ELR (cell line): ENCODE data around the gene GRID1.

Experiments used
- DNase-seq: peaks from one replicate; pipeline ENCODE4 v3.0.0-alpha.2; 2015; ENCODE audit warnings: low read depth

The GRID1 gene

DNA sequence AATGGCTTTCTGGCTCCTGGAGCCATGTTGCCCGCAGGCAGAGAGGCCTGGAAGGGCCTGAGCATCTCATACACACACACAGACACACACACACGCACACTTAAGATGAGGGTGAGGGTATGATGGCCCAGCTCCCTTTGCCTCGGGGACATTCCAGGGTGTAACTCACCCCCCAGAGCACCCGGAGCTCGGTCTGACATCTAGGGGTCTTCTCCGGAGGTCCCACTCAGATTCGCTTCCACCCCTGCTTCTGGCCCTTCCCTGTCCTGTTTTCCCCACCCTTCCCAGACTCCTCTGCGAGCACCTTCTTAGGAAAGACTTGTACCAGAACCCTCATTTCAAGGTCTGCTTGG, 304.4 kb downstream of the GRID1 start:
- DNase-seq = no peak

DNA sequence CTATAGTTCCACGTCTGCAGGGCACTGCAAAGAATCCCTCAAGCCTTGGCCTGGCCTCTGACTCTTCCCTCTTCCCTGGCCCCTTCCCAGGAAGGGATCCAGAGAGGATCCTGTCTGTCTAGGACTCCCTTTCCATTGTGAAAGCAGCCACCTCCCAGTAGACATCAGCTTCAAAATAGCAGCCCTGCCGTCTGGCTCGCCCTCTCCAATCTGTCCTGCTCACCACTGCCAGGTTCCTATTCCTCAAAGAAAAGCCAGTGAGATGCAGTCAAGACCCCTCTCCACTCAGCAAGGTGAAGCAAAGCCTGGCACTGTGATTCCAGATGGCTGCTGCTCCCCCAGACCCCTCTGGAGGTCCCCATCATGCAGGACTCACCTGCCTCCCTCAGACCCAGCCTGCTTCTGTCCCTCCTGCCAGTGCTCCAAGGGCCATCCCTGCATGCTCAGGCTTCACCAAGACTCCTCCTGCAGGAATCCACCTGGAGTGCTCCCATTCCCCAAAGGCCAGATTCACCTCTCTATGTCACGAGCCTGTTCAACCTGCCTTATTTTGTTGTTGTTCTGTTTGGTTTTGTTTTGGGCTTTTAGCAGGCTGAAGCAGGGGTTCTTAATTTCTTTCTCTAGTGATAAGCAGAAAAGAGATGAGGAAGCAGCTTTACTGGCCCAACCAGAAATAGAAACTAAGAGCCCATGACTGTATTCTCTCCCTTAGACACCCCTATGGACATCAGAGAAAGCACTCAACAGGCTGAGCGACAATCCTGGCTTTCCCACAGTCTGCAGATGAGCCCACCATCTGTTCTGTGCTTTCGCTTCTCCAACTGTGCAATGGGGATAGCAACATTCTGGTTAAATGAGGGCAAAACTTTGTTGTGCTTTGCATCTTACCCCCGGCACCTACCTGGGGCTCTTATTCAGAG, 305.1 kb downstream of the GRID1 start:
- no peak for DNase-seq

DNA sequence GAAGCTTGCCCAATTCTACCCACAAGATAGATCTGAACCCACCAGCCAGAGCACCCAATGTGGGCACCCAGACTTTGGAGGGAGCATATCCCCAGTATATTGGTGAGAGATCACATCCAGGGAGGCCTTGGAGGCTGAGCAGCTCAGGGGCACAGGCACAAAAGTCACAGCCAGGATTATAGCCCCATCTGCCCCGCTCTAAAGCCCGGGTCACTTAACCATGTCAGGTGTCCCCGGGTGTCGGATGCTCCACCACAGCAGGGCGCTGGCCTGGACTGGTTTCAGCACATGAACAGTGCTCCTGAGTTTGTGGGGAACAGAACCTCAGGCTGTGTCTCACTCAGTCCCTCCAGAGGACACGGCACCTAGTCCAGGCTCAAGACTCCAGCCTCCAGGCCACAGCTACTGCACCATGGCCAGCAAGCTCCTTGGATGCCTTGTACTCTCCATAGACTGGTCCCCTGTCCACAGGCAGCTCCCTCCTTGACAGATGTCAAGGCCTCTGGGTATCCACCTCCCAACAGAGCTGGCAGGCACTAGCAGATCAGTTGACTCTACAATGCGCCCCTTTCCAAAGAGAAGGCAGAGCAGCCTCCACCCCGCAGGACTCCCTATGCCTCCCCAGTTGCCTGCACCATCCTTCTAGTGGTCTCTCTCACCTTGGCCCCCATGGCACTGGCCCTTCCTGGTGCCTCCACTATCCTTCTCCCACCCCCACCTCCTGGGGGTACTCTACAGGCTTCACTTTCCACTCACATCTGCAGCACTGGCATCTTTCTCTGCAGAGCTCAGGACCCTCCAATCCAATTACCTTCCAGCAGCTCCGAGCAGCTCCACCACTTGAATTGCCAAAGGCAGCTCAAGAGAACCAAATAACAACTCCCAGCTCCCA, 306.0 kb downstream of the GRID1 start:
- no peak for DNase-seq

DNA sequence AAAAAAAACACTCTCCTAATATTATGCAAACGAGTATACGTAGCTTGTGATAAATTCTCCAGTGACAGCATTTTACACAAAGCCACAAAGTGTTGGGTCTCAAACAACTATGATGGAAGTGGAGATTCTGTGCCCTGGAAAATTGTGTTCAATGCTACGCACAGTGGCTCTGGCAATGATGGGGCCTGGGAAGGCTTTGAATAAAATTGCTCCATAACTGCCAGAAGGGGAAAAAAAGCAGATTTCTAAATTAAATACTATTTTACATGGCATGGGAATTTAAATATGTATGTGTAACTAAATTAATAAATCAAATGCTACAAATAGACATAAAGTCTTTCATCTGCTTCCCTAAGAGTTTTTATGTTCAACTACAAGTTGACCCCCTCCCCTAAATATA, 306.7 kb downstream of the GRID1 start:
- DNase-seq = no peak

DNA sequence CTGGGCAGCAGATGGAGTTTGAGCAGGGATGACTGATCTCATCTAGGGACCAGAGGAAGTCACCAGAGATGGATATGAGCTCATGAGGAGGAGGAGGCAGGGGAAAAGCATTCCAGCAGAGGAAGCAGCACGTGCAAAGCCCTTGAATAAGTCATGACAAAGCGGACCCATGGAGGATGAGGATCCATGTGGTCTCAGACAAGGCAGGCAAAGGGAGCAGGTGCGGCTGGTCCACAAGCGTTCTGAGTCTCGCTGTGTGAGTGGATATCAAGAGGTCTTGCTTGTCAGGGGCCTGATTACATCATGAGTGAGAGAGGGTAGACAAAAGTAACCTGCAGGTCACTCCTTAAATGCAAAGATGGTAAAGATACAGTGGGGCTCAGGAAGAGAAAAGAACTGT, 307.6 kb downstream of the GRID1 start:
- no peak for DNase-seq

DNA sequence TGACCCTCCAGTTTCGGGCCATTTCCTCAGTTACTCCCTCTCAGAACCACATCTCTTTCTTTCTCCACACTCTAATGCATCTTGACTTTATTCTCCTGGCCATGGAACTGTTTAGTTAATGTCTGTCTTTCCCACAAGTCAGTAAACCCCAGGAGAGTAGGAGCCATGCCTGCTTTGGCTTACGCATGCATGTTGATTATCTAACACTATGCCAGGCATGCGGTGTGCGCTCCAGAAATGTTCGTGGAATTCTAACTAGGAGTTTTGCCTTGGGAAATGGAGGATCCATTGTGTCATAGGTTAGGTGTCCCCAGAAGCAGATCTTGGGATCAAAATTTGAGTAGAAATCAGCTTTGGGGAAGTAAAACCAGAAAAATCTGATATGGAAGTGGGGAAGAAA, 308.9 kb downstream of the GRID1 start:
- DNase-seq = no peak

DNA sequence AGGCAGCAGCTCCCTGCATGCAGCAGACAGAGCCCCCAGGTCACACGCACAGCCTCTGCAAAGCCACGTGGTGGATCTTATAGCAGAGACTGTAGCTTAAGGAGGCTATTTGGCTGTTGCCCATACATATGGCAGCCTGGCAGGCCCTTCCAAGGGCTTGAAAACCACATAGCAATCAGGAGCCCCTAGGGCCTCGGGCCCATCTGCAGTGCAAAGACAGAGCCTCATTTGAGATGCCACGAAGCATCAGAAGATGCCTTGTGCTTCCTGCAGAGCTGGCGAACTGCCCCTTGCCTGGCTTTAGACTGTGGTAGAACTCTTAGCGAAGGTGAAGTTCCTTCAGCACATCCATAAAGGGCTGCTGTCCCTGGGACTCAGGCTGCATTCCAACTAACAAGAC, 309.9 kb downstream of the GRID1 start:
- no peak for DNase-seq

DNA sequence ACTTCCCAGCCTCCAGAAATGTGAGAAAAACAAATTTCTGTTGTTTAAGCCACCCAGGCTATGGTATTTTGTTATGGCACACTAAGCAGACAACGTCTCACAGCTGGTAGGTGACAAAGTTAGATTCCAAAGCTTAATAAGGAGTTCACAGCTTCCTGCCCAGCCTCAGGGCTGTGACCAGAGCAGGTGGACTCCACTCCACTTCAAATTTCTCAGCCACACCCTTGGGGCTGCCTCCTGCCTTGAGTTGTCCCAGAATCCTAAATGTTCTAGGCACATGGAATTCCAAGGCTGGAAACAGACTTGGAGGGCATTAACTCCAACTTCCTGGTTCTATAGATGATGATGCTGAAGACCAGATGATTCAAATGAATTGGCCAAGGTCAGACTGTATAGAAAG, 310.7 kb downstream of the GRID1 start:
- DNase-seq = no peak

DNA sequence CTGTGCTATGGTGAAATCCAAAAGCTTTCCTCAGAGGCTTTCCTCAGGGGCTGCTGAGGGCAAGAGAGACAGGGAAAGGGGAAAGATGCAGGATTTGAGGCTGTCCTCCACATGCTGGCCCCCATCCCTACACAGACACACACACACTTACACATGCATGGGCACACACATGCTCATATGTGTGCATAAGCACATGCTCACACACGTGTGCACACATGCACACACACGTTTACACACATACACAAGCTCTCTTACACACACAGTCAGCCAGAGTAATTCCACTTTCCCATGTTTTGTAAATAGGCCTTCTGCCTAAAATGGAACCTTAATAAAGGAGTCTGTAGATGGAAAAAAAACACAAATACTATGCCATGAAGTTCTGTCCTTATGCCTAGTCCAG, 312.9 kb downstream of the GRID1 start:
- no peak for DNase-seq

DNA sequence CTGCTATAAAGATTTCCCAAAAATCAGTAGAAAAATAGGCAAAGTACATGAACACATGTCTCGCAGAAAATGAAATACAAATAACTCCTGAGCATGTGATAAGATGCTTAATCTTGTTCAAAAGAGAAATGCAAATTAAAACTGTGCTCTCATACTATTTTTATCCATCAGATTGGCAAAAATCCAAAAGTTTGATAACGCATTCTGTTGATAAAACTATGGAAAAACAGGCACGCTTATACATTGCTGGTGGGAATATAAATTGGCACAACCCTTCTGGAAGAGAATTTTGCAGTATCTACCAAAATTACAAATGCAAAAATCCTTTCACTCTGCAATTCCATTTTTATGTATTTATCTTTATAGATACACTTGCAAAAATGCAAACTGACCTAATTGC, 315.0 kb downstream of the GRID1 start:
- DNase-seq = no peak

DNA sequence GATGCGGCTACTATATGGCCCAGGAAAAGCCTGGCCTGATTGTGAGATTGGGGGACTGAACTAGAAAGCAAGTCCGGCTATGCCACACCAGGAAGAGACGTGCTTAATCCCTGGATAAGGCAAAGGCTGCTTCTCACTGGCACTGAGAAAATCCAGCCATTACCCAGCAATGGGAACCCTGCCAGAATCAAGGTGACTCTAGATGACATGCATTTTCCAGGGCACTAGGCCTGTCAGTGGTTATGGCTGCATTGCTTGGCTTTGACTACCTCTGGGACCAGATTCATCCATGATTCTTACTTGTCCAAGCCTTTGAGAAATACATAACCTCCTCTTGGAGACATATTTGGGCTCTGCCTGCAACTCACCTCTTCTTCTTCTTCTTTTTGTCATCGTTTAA, 317.2 kb downstream of the GRID1 start:
- DNase-seq = no peak

DNA sequence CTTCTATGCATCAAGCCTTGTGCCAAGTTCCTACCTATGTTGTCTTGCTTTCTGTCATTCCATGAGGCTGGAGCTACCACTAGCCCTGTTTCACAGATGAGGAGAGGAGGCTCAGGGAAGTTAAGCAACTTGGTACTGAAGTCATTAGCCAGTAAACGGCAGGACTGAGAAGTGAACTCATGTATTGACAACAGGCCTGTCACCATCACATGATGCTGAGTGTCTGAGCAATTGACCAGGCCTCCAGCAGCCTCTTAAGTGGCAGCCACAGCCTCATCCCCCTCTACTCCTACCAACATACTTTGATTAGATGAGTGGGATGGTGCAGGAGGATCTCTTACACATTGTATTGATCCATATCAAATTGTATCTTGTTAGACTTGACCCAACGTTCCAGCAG, 317.6 kb downstream of the GRID1 start:
- no peak for DNase-seq

DNA sequence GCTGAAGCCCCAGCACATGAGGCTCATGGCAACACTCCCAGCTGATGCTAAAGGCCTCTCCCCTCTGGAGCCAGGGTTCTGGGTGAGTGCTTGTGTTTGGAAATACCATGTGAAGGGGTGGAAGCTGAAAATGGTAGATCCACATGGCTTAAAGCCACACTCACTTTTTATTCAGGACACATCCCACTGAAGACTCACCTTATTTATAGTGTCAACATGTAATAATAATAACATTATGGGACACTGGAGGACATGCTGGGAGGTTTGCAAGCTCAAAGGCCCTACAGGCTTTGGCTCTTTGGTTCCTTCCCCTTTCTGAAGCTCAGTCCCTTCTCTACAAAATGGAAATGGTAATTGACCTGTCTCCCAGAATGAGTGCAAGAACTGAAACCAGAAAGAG, 318.0 kb downstream of the GRID1 start:
- no peak for DNase-seq

DNA sequence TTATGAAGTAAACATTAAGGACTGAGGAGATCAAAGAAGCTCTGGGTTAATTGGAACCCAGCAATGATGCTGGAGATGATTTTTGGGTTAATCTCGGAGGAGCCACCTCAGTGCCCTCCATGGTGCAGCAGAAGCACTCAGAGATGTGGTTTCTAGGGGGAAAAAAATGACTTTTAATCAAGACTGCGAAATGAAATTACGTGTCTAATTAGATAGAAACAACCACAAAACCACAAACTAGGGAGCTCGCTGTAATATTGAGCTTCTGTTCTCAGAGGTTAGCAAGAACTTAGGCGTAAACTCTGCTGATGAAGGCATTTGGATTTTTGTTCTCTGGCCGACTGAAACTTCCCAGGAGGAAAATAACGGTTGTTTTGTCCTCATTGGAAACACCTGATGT, 319.0 kb downstream of the GRID1 start:
- DNase-seq = no peak

DNA sequence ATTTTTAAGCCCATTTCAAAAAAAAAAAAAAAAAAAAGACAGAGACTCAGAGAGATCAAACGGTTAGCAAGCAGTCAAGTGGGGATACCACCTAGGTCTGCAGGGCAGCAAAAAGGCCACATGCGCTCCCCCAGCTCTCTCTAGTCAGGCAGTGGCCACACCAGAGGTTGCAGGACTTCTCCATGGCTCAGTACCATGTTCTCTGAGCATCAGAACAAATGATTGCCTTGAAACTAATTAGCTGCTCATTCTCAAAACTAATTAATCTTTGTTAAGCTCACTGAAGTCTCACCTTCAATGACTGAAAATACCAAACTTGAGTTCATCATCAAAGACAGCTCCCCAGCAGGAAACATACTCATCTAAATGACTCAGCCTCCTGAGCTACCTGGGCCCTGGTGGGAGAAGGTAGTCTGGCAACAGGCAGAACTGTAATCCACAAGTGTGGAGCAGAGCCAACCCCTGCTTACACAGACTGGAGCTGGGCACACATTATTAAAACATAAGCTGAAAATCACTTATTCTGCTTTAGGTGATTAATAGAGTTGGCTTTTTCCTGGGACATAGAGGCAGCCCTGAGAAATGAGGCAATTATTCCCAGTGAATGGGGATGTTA, 319.6 kb downstream of the GRID1 start:
- DNase-seq = no peak

DNA sequence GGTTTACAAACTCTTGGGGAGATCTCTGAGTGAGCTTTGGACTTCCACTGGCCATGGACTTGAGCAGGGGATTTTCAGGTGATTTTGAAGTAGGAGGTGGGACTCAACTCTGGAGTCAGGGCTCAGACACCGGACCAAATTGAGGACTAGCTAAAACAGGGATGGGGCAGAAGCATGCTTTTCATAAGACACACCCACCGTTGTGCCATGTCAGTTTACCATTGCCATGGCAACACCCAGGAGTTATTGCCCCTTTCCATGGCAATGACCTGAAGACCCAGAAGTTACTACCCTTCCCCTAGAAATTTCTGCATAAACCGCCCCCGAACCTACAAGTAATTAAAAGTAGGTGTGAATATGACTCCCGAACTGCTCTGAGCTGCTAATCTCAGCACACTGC, 320.7 kb downstream of the GRID1 start:
- DNase-seq = no peak

DNA sequence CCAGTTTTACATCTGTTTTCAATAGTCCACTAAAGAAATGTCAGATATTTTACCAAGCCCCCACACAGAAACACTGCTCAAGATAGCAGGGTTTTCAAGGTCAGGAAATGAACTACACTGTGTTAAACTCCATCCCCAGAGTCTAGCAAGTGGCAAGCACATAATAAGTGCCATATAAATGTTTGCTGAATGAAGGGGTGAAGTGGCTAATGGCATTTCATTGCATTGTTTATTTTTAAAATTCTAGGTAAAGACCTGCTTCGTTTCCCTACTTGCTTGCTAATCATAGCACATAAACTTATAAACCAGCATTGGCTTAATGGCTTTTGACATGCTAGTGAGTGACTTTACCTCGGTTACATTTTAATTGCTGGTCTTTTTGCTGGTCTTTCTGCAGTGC, 322.6 kb downstream of the GRID1 start:
- no peak for DNase-seq

DNA sequence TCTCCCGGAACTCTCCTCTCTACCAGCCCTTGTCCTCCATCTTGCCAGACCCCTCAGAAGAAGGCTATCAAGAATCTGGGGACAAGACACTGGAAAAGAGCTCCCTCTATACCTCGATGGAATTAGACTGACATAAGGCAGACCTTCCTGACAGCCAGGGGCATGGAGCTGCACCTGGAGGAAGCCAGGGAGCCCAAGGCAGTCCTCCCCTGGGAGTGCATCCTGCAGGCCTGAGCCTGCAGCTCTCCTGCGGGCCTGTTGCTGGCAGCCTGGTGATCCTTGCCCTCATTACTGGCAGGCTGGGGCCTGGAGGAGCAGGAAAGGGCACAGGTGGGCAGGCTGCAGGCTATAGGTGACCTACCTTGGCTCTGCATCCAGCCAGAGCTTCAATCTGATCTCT, 323.4 kb downstream of the GRID1 start:
- no peak for DNase-seq

DNA sequence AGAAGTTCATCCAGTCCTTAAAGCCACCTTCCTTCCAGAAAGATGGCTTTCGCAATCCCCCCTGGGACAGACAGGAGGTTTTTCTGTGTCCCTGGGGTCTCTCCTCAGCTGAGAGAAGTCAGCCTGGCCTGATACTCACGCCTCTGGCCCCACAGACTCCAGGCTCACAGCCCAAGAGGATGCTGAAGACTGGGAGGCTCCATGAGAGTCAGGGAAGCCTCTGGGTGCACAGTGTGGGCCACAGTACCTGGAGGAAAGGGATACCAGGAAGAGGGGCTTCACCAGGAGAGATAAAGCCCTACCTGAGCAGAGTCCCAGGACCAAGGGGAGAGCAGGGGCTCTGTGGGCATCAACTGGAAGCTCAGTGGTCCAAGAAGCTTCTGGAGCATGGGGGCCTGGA, 324.4 kb downstream of the GRID1 start:
- no peak for DNase-seq

DNA sequence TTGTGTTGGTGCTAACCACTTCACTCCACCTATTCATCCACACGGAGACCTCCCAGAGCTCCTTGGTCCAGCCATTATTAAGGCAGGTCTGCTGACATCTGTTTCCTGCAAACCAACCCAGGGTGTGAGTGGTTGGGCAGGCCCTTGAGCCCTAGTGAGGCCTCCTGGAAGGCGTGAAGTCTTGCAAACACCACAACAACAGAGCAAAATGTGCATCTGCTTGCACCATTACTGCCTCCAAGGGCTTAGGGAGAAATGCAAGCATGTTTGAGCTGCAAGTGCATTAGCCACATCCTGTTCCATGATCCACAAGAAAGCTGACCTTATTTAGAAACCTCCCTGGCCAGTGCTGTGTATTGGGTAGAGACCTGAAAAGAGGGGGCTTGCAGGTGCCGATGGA, 325.5 kb downstream of the GRID1 start:
- DNase-seq = no peak

DNA sequence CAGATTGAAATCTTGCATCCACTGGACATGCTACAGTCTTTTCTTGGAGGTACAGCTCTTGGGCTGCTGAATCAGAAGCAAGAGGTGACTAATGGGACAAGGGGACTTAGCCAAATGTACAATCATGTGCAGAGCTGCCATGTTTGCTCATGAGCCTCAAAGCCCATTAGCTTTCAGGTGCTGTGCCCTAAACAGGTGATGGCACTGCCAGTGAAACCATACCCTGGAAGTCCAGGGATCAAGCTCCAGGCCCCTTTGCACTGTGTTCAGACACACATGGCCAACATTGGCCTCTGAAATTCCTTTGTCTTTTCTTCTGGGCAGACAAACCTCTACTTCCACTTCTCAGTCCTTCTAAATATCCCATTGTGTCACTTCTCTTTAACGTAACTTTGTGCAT, 328.2 kb downstream of the GRID1 start:
- no peak for DNase-seq

DNA sequence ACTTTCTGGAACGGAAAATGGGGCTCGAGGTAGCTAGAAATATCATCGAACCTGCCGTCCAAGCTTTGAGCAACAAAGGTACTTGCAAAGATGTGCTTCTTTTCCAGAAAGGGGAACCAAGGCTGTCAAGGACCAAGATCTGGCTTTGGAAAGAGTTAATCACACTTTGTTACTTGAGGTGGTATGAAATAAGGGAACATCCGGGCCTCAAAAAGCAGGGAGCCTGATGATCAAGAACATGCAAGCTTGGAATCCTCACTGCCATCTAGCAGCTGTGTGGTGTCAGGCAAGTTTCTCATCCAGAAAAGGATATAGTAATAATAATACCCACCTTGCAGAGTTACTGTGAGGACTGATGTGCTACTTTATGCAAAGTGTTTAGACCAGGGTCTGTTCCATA, 329.5 kb downstream of the GRID1 start:
- DNase-seq = no peak

DNA sequence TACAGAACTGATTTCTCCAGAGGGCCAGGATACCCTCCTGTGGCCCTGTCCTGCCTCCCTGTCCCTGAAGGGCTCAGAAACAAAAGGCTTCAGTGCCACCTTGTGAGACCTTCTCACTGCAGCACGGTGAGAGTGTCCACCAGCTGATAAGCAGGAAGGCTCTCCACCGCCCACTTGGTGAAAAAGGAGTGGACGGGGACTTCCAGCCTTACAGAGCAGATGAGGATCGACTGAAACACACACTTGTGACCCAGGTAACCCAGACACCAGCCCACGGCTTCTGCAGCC, 330.1 kb downstream of the GRID1 start:
- DNase-seq = no peak
